AG04450 (cell line): Measurements from ENCODE around the gene SDC4. TPM values are rescaled to one million over a fixed set of nuclear protein-coding genes. Genes with fewer than 3 reads are reported as not detected.
"Not testable (repeated sequence)": the region's sequence is repeated elsewhere in the genome, so short reads cannot be mapped to it uniquely, and the experiment has no call there.

Experiments
- CTCF ChIA-PET: fragments of 300-600, 350-600 bp; formaldehyde crosslinking; extraction: SDS; loops from one replicate; lab custom pipeline; 2022; ENCODE audit warnings: antibody characterized with exemption, inconsistent platforms; lab: Charles Lee
- POLR2A ChIA-PET: fragments of 350-600 bp; formaldehyde crosslinking; extraction: SDS; loops from one replicate; lab custom pipeline; 2021; ENCODE audit warnings: antibody characterized with exemption, inconsistent platforms; lab: Yijun Ruan, JAX
- DNase-seq: peaks from one replicate; pipeline ENCODE4 v3.0.0-alpha.2; 2011; ENCODE audit warnings: low read depth, low spot score
- H3K27ac ChIP-seq: one replicate; pipeline ENCODE4 v1.5.1; 2012; ENCODE audit warnings: low read depth, low read length, control low read depth
- H3K27me3 ChIP-seq: one replicate; pipeline ENCODE4 v1.6.0; 2012; ENCODE audit warnings: low read length; ENCODE audit not compliant: control insufficient read depth, insufficient read depth
- H3K4me3 ChIP-seq: 2 replicates; pipeline ENCODE4 v1.5.1; 2011; ENCODE audit warnings: mild to moderate bottlenecking, low read depth, low read length, control low read depth
- H3K9me3 ChIP-seq: 2 replicates; pipeline ENCODE4 v1.5.1; 2012; ENCODE audit warnings: low read length; ENCODE audit not compliant: control insufficient read depth, insufficient read depth
- polyA plus RNA-seq: library from polyadenylated mRNA; depleted of rRNA; stranded (reverse); fragments of >200 nt; gene quantifications from 2 replicates; pipeline ENCODE4 v1.2.3, GENCODE V29; 2011
- TF ChIP-seq, protein P1 (sequence below): IDR thresholded peaks from 2 replicates; pipeline ENCODE4 v1.5.1; 2011; ENCODE audit warnings: low read depth, low read length, control low read depth, inconsistent platforms

SDC4 gene
- polyA plus RNA-seq, 1 experiment = 177 TPM

DNA sequence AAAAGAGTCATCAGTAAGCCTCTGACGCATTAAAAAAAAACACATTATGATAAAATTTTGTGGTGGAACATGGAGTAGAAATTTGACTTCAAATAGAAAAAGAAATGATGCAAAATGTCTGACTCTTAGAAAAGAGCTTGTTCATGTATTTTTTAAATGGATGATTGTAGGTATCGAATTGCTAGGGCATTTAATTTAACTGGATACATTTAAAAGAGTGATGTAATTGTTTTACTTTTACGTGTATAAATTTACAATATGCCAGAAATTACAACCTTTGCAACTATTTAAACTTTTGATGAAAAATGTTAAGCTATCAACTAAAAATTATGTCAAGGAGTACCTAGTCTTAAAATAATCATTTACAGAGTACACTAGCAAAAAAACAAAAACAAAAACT is 4.5 kb upstream of the SDC4 start:
- no peak overlapping the region for H3K4me3 ChIP-seq
- TF ChIP-seq, protein P1, sequence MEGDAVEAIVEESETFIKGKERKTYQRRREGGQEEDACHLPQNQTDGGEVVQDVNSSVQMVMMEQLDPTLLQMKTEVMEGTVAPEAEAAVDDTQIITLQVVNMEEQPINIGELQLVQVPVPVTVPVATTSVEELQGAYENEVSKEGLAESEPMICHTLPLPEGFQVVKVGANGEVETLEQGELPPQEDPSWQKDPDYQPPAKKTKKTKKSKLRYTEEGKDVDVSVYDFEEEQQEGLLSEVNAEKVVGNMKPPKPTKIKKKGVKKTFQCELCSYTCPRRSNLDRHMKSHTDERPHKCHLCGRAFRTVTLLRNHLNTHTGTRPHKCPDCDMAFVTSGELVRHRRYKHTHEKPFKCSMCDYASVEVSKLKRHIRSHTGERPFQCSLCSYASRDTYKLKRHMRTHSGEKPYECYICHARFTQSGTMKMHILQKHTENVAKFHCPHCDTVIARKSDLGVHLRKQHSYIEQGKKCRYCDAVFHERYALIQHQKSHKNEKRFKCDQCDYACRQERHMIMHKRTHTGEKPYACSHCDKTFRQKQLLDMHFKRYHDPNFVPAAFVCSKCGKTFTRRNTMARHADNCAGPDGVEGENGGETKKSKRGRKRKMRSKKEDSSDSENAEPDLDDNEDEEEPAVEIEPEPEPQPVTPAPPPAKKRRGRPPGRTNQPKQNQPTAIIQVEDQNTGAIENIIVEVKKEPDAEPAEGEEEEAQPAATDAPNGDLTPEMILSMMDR = no peak
- ChIA-PET POLR2A (no interaction called here), CTCF (interaction anchor here (0.6 to 6.3 kb wide), 8 partner anchors 8 to 419 kb away, joined by 3 to 58 read pairs (median 4); partner anchors contain the start of gene SYS1)
- H3K27ac ChIP-seq = no peak overlapping the region
- no peak for DNase-seq
- no peaks in the 10 kb centered on the region; the same call in 1 of the 2 replicates for H3K9me3 ChIP-seq
- H3K27me3 ChIP-seq = no peaks in the 10 kb centered on the region

DNA sequence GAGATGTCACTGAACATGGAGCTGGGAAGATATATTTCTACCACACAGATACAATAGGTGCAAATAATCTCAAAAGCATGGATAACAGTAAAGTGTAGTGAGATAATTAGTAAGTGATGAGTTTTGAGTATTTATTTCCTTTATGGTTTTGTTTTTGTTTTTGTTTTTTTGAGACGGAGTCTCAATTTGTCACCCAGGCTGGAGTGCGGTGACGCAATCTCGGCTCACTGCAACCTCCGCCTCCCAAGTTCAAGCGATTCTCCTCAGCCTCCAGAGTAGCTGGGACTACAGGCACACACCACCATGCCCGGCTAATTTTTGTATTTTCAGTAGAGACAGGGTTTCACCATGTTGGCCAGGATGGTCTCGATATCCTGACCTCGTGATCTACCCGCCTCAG is 2.6 kb upstream of the SDC4 start:
- CTCF ChIA-PET = interaction anchor here (1.0 to 6.3 kb wide), 3 partner anchors 12 to 420 kb away, joined by 4 to 58 read pairs (median 4); partner anchors contain the start of gene SYS1
- DNase-seq, POLR2A ChIA-PET, H3K27ac ChIP-seq, H3K9me3 ChIP-seq, H3K4me3 ChIP-seq, H3K27me3 ChIP-seq: not testable (repeated sequence)

DNA sequence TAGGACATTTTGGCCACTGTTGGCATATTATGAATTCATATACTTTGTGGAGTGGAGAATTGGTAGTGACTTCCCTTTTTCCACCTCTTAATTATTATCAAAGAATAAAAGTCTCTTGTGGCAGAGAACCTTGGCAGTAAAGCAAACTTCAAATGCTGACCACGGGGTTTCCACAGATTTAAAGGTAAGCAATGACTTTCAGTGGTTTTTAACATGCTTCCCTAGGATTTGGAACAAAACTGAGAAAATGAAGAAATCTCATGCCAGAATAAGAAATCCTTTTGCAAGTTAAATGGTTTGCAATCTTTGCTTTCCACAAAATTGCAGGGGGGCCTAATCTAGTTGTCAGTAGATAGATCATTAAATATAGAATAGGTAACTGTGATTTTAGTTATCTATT is 2.0 kb upstream of the SDC4 start:
- no peak for DNase-seq
- TF ChIP-seq, protein P1 = no peak
- ChIA-PET POLR2A (no interaction called here), CTCF (interaction anchor here (6.3 kb wide), 1 partner anchor 13 kb away, joined by 58 read pairs; the partner anchor contains the start of gene SYS1)
- H3K4me3 ChIP-seq = no peak overlapping the region
- H3K27me3 ChIP-seq = no peaks in the 10 kb centered on the region
- no peak overlapping the region for H3K27ac ChIP-seq
- H3K9me3 ChIP-seq = no peaks in the 10 kb centered on the region; the same call in 1 of the 2 replicates

DNA sequence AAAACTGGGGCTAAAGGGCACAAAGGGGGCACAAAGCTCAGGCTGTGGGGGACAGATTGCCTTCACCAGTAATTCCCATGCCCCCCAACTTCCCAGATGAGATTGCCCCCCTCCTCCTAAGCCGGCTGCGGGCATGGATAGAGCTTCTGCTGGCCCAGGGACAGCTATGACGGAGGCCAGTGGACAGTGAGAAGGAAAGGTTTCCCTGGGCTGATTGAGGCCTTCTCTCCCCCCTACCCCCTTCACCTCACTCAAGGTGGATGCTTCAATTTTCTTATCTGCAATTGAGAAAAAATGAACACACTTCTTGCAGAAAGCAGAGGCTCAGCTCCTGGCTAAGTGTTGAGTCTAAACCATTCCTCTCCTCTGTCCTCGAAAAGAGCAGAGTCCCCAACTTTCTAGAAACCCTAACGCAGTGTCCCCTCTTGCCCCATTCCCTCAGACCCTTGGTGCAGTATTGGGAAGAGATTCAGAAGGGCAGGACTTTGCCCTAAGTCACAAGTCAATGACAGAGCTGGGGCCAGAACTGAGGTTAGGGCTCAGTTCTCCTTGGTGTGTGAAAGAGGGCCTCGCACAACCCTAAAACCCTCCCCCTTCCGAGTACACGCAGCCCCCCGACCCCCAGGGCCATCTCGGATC is 808 bp downstream of the SDC4 start:
- Histone ChIP-seq H3K9me3 (no peaks in the 10 kb centered on the region; the same call in 1 of the 2 replicates), H3K27ac (peak overlapping the region; percentile 70), H3K4me3 (peak overlapping the region; percentile 97), H3K27me3 (no peaks in the 10 kb centered on the region)
- no peak for DNase-seq
- ChIA-PET CTCF (interaction anchor here (0.7 to 1.7 kb wide), 5 partner anchors 15 to 623 kb away, joined by 3 to 7 read pairs (median 5); partner anchors contain the start of gene SYS1), POLR2A (interaction anchor here (0.6 to 4.7 kb wide), 13 partner anchors 9 to 203 kb away, joined by 3 to 58 read pairs (median 4); partner anchors contain the start of gene SYS1)
- TF ChIP-seq, protein P1 = no peak

DNA sequence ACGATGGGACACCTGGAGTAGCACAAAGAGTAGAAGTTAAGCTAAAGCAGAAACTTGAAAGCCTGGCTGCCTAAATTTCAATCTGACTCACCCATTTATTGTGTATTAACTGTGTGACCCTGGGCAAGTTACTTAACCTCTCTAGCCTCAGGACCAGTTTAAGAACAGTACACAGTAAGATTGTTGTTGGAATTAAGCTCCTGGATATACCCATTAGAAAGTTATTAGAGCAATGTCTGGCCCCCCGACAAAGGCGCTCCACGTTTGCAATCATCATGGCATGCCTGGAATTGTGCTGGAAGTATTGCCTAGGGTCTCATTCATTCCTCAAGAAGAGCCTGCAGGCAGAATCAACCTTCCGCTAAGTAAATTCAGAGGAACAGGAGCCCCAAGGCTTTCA is 1.4 kb downstream of the SDC4 start:
- Histone ChIP-seq H3K27me3 (no peaks in the 10 kb centered on the region), H3K27ac (peak overlapping the region; percentile 70), H3K9me3 (no peaks in the 10 kb centered on the region; the same call in 1 of the 2 replicates), H3K4me3 (peak overlapping the region; percentile 97)
- TF ChIP-seq, protein P1 = no peak
- no peak for DNase-seq
- ChIA-PET POLR2A (interaction anchor here (0.7 to 4.7 kb wide), 9 partner anchors 10 to 53 kb away, joined by 3 to 58 read pairs (median 4); partner anchors contain the start of gene SYS1), CTCF (interaction anchor here (0.7 to 1.7 kb wide), 4 partner anchors 16 to 623 kb away, joined by 3 to 7 read pairs (median 5); partner anchors contain the start of gene SYS1)
